HUES64 (cell line): Measurements from ENCODE around the gene GALK2.
"Not testable (repeated sequence)": the region's sequence is repeated elsewhere in the genome, so short reads cannot be mapped to it uniquely, and the experiment has no call there.

Source experiments
- H3K27ac ChIP-seq: 2 replicates; pipeline ENCODE4 v1.7.0; 2013; ENCODE audit warnings: low read depth, low read length, inconsistent platforms
- H3K27me3 ChIP-seq: 2 replicates; pipeline ENCODE4 v1.6.1; 2013; ENCODE audit warnings: mild to moderate bottlenecking, low read length; ENCODE audit not compliant: insufficient read depth
- H3K36me3 ChIP-seq: 2 replicates; pipeline ENCODE4 v1.6.1; 2013; ENCODE audit warnings: mild to moderate bottlenecking, low read length; ENCODE audit not compliant: insufficient read depth
- H3K4me1 ChIP-seq: 2 replicates; pipeline ENCODE4 v1.6.1; 2013; ENCODE audit warnings: mild to moderate bottlenecking, low read length, moderate library complexity; ENCODE audit not compliant: insufficient read depth
- H3K4me3 ChIP-seq: 2 replicates; pipeline ENCODE4 v1.5.1; 2013; ENCODE audit warnings: mild to moderate bottlenecking, low read length, moderate library complexity
- H3K9ac ChIP-seq: 2 replicates; pipeline ENCODE4 v1.6.1; 2013; ENCODE audit warnings: mild to moderate bottlenecking, low read depth, low read length
- H3K9me3 ChIP-seq: 2 replicates; pipeline ENCODE4 v1.6.1; 2013; ENCODE audit warnings: low read depth, low read length; ENCODE audit not compliant: insufficient read depth
- WGBS: fragments of 150-250, 120-280 bp; methylation state at CpG from one replicate; pipeline ENCODE4 v1.1.7; 2013; ENCODE audit warnings: missing lambda C conversion rate; 5-methylcytosine and 5-hydroxymethylcytosine counted together

The GALK2 gene

GRCh38 chr15:49188933-49189332 is 18.9 kb downstream of the GALK2 start:
- no peak overlapping the region for H3K27ac ChIP-seq
- H3K9ac ChIP-seq = no peak overlapping the region
- H3K27me3 ChIP-seq = no peaks in the 10 kb centered on the region
- H3K4me1 ChIP-seq = peaks cover 21% of the 10 kb centered on the region
- no peaks in the 10 kb centered on the region for H3K36me3 ChIP-seq
- WGBS = 100% methylated on average over 1 of the region's 2 CpGs
- no peaks in the 10 kb centered on the region for H3K9me3 ChIP-seq
- H3K4me3 ChIP-seq = no peak overlapping the region

GRCh38 chr15:49189631-49190030 is 19.6 kb downstream of the GALK2 start:
- H3K4me3 ChIP-seq = no peak overlapping the region
- no peaks in the 10 kb centered on the region for H3K36me3 ChIP-seq
- no peaks in the 10 kb centered on the region for H3K9me3 ChIP-seq
- 100% methylated on average over 1 of the region's 2 CpGs for WGBS
- no peak overlapping the region for H3K9ac ChIP-seq
- H3K27me3 ChIP-seq = no peaks in the 10 kb centered on the region
- peaks cover 21% of the 10 kb centered on the region for H3K4me1 ChIP-seq
- H3K27ac ChIP-seq = no peak overlapping the region

- 96% methylated on average over 2 of the region's 2 CpGs for WGBS
- H3K4me3 ChIP-seq = no peak overlapping the region
- H3K27me3 ChIP-seq = no peaks in the 10 kb centered on the region
- no peaks in the 10 kb centered on the region for H3K36me3 ChIP-seq
- H3K27ac ChIP-seq = no peak overlapping the region
- H3K4me1 ChIP-seq = peaks cover 21% of the 10 kb centered on the region
- H3K9me3 ChIP-seq = no peaks in the 10 kb centered on the region
- H3K9ac ChIP-seq = no peak overlapping the region
Measured at GRCh38 chr15:49190586-49190985, 20.5 kb downstream of the GALK2 start.

GRCh38 chr15:49191892-49192291 is 21.8 kb downstream of the GALK2 start:
- peaks cover 21% of the 10 kb centered on the region for H3K4me1 ChIP-seq
- no peaks in the 10 kb centered on the region for H3K9me3 ChIP-seq
- no peaks in the 10 kb centered on the region for H3K27me3 ChIP-seq
- no peak overlapping the region for H3K9ac ChIP-seq
- 100% methylated on average over 1 of the region's 2 CpGs for whole genome bisulfite sequencing
- no peak overlapping the region for H3K27ac ChIP-seq
- H3K36me3 ChIP-seq = no peaks in the 10 kb centered on the region
- no peak overlapping the region for H3K4me3 ChIP-seq

- H3K36me3 ChIP-seq = 0 out of 2 replicates have a peak, but pooled peaks cover 3% of the 10 kb centered on the region
- H3K9me3 ChIP-seq = no peaks in the 10 kb centered on the region
- no peak overlapping the region for H3K27ac ChIP-seq
- no peaks in the 10 kb centered on the region for H3K4me1 ChIP-seq
- 95% methylated on average over 3 of the region's 4 CpGs for WGBS
- no peak overlapping the region for H3K4me3 ChIP-seq
- H3K27me3 ChIP-seq = no peaks in the 10 kb centered on the region
- H3K9ac ChIP-seq = no peak overlapping the region
Measured at GRCh38 chr15:49196856-49197255, 26.8 kb downstream of the GALK2 start.

- H3K9ac ChIP-seq = no peak overlapping the region
- no peak overlapping the region for H3K27ac ChIP-seq
- 93% methylated on average over 2 of the region's 3 CpGs for WGBS
- H3K27me3 ChIP-seq = no peaks in the 10 kb centered on the region
- H3K9me3 ChIP-seq = no peaks in the 10 kb centered on the region
- 0 out of 2 replicates have a peak, but pooled peaks cover 8% of the 10 kb centered on the region for H3K36me3 ChIP-seq
- H3K4me1 ChIP-seq = no peaks in the 10 kb centered on the region
- no peak overlapping the region for H3K4me3 ChIP-seq
Measured at GRCh38 chr15:49199666-49200065, 29.6 kb downstream of the GALK2 start.

GRCh38 chr15:49200347-49200746 is 30.3 kb downstream of the GALK2 start:
- H3K27ac ChIP-seq = no peak overlapping the region
- H3K27me3 ChIP-seq = no peaks in the 10 kb centered on the region
- WGBS = 92% methylated on average over 3 of the region's 3 CpGs
- no peak overlapping the region for H3K4me3 ChIP-seq
- 0 out of 2 replicates have a peak, but pooled peaks cover 8% of the 10 kb centered on the region for H3K36me3 ChIP-seq
- H3K4me1 ChIP-seq = no peaks in the 10 kb centered on the region
- H3K9ac ChIP-seq = no peak overlapping the region
- H3K9me3 ChIP-seq = no peaks in the 10 kb centered on the region

GRCh38 chr15:49208102-49208501 is 38.1 kb downstream of the GALK2 start:
- not testable (repeated sequence) for H3K27me3 ChIP-seq, H3K36me3 ChIP-seq, H3K9ac ChIP-seq, H3K27ac ChIP-seq, H3K4me1 ChIP-seq, H3K4me3 ChIP-seq
- peaks cover 16% of the 10 kb centered on the region; the same call in 1 of the 2 replicates for H3K9me3 ChIP-seq

- Histone ChIP-seq H3K27ac (no peak overlapping the region), H3K36me3 (no peaks in the 10 kb centered on the region), H3K9ac (no peak overlapping the region), H3K9me3 (peaks cover 16% of the 10 kb centered on the region; the same call in 1 of the 2 replicates), H3K4me3 (no peak overlapping the region), H3K4me1 (no peaks in the 10 kb centered on the region), H3K27me3 (no peaks in the 10 kb centered on the region)
- no CpG with 5 or more reads among the region's 1 CpG for WGBS
Measured at GRCh38 chr15:49212897-49213296, 42.9 kb downstream of the GALK2 start.

GRCh38 chr15:49215768-49216739 is 46.0 kb downstream of the GALK2 start:
- no peaks in the 10 kb centered on the region; the same call in 1 of the 2 replicates for H3K36me3 ChIP-seq
- H3K9me3 ChIP-seq = no peaks in the 10 kb centered on the region
- no peaks in the 10 kb centered on the region for H3K4me1 ChIP-seq
- H3K9ac ChIP-seq = no peak overlapping the region
- H3K27me3 ChIP-seq = no peaks in the 10 kb centered on the region
- WGBS = 85% methylated on average over 7 of the region's 7 CpGs
- no peak overlapping the region for H3K4me3 ChIP-seq
- H3K27ac ChIP-seq = no peak overlapping the region

- Histone ChIP-seq H3K27ac (no peak overlapping the region), H3K4me3 (no peak overlapping the region), H3K9me3 (no peaks in the 10 kb centered on the region; the same call in 1 of the 2 replicates), H3K9ac (no peak overlapping the region), H3K4me1 (peaks cover 7% of the 10 kb centered on the region), H3K27me3 (no peaks in the 10 kb centered on the region), H3K36me3 (no peaks in the 10 kb centered on the region; the same call in 1 of the 2 replicates)
- 91% methylated on average over 1 of the region's 3 CpGs for WGBS
Measured at GRCh38 chr15:49223536-49224274, 53.7 kb downstream of the GALK2 start.
